Endothelial cell of umbilical vein (primary cell): ENCODE results near the gene SUSD6. TPM values are rescaled to one million over a fixed set of nuclear protein-coding genes. Genes with fewer than 3 reads are reported as not detected.

Source experiments
- BruUV-seq: library from RNA; stranded (reverse); fragments of 400-500 nt; replicated peaks from 2 replicates; lab custom pipeline; 2021; lab: Mats Ljungman, UMichigan
- CTCF ChIA-PET: fragments of 300-600, 350-600 bp; sonication (Branson Sonifier 250); formaldehyde crosslinking; loops from one replicate; lab custom pipeline; 2021; ENCODE audit warnings: antibody characterized with exemption, inconsistent platforms; lab: Charles Lee
- POLR2A ChIA-PET: fragments of 300-600, 350-600 bp; sonication (Branson Sonifier 250); formaldehyde crosslinking; loops from one replicate; lab custom pipeline; 2021; ENCODE audit warnings: antibody characterized with exemption, inconsistent platforms; lab: Charles Lee
- DNase-seq: peaks from one replicate; pipeline ENCODE4 v3.0.0-alpha.2; 2011; ENCODE audit warnings: low read depth, low spot score
- FAIRE-seq: peaks from 2 replicates; lab custom pipeline; 2011; peaks lifted over from hg19 to GRCh38; lab: Jason Lieb, UNC
- H2AFZ ChIP-seq: 2 replicates; pipeline ENCODE4 v1.6.0; 2012; ENCODE audit warnings: low read depth, low read length, control low read depth, inconsistent platforms
- H3K27ac ChIP-seq: 2 replicates; pipeline ENCODE4 v1.5.1; 2011; ENCODE audit warnings: low read depth, mild to moderate bottlenecking, control low read depth, low read length, moderate library complexity; ENCODE audit not compliant: insufficient read depth
- H3K27me3 ChIP-seq, 2 experiments: 2 replicates each; pipeline versions ENCODE4 v1.6.0 to v1.6.1; 2011; ENCODE audit warnings: low read length in 2 of 2, mixed read lengths in 1 of 2; ENCODE audit not compliant: control insufficient read depth in 2 of 2, insufficient read depth in 2 of 2
- H3K36me3 ChIP-seq, 2 experiments: 2 replicates in 1 of 2; 3 replicates in 1 of 2; pipeline ENCODE4 v1.5.1; 2011; ENCODE audit warnings: low read length in 2 of 2, mild to moderate bottlenecking in 1 of 2, moderate library complexity in 1 of 2; ENCODE audit not compliant: control insufficient read depth in 2 of 2, insufficient read depth in 2 of 2; ENCODE audit errors: extremely low read depth in 1 of 2
- H3K4me1 ChIP-seq: 3 replicates; pipeline ENCODE4 v1.5.1; 2011; ENCODE audit warnings: mild to moderate bottlenecking, low read length; ENCODE audit not compliant: control insufficient read depth, insufficient read depth; ENCODE audit errors: extremely low read depth
- H3K4me2 ChIP-seq: 2 replicates; pipeline ENCODE4 v1.6.1; 2011; ENCODE audit warnings: low read length, control low read depth, mixed read lengths; ENCODE audit not compliant: insufficient read depth
- H3K4me3 ChIP-seq, 3 experiments: fragments of 200-600 bp in 1 of 3; sonication (generic), shearing (Covaris generic) in 1 of 3; replicated peaks in 1 of 3; 2 replicates each; pipeline ENCODE4 v1.5.1; 2011 to 2016; ENCODE audit warnings: control low read depth in 3 of 3, low read length in 3 of 3, mild to moderate bottlenecking in 2 of 3, inconsistent platforms in 1 of 3, low read depth in 1 of 3, moderate library complexity in 1 of 3; ENCODE audit not compliant: insufficient read depth in 1 of 3
- H3K79me2 ChIP-seq: 2 replicates; pipeline ENCODE4 v1.6.0; 2012; ENCODE audit warnings: low read length, inconsistent platforms; ENCODE audit not compliant: control insufficient read depth, insufficient read depth
- H3K9ac ChIP-seq: replicated peaks from 2 replicates; pipeline ENCODE3; 2011; ENCODE audit warnings: low read length, control low read depth; ENCODE audit not compliant: insufficient read depth; ENCODE audit errors: extremely low read depth
- H3K9me1 ChIP-seq: replicated peaks from 3 replicates; pipeline ENCODE4 v1.6.0; 2011; ENCODE audit warnings: mild to moderate bottlenecking, low read length; ENCODE audit not compliant: control insufficient read depth, insufficient read depth; ENCODE audit errors: extremely low read depth
- H3K9me3 ChIP-seq: replicated peaks from 2 replicates; pipeline ENCODE4 v1.5.1; 2012; ENCODE audit warnings: low read length, inconsistent platforms; ENCODE audit not compliant: control insufficient read depth, insufficient read depth
- H4K20me1 ChIP-seq: replicated peaks from 2 replicates; pipeline ENCODE3; 2011; ENCODE audit warnings: mild to moderate bottlenecking, low read length; ENCODE audit not compliant: control insufficient read depth, insufficient read depth; ENCODE audit errors: extremely low read depth
- EZH2 ChIP-seq: IDR thresholded peaks from 2 replicates; pipeline ENCODE4 v1.6.1; 2012; ENCODE audit warnings: borderline replicate concordance, low read depth, mild to moderate bottlenecking, moderate library complexity, low read length, inconsistent platforms; ENCODE audit not compliant: severe bottlenecking
- FOS ChIP-seq: IDR thresholded peaks from 2 replicates; pipeline ENCODE4 v1.6.1; 2011; ENCODE audit warnings: mild to moderate bottlenecking, low read length, moderate library complexity, borderline replicate concordance; ENCODE audit not compliant: insufficient read depth
- GATA2 ChIP-seq: IDR thresholded peaks from 2 replicates; pipeline ENCODE4 v1.7.0; 2011; ENCODE audit warnings: low read depth, mild to moderate bottlenecking, moderate library complexity, mixed read lengths, low read length; ENCODE audit not compliant: insufficient read length, insufficient read depth
- JUN ChIP-seq: IDR thresholded peaks from 2 replicates; pipeline ENCODE4 v1.6.1; 2011; ENCODE audit warnings: borderline replicate concordance, low read depth; ENCODE audit not compliant: insufficient read length, insufficient read depth
- MYC ChIP-seq: IDR thresholded peaks from one replicate; pipeline ENCODE4 v1.6.1; 2011; ENCODE audit warnings: mild to moderate bottlenecking, low read depth, low read length
- POLR2A ChIP-seq: IDR thresholded peaks from 2 replicates; pipeline ENCODE4 v1.6.1; 2012; ENCODE audit warnings: low read depth, mild to moderate bottlenecking, control low read depth, low read length
- POLR2AphosphoS5 ChIP-seq: IDR thresholded peaks from 2 replicates; pipeline ENCODE4 v1.6.1; 2012; ENCODE audit warnings: low read depth, mild to moderate bottlenecking, control low read depth, low read length, moderate library complexity; ENCODE audit not compliant: insufficient read depth
- dilution Hi-C: fragments of 300-500 bp; cut with MboI; formaldehyde crosslinking; loops from one replicate; pipeline ENCODE4 v1.15.0; 2019; ENCODE audit warnings: low sequenced_read_pairs; ENCODE audit not compliant: extremely low pct_ligation_motif_present
- intact Hi-C: fragments of 100-400 bp; cut with micrococcal nuclease; formaldehyde crosslinking; loops from one replicate; pipeline ENCODE4 v1.10.0; 2022
- polyA plus RNA-seq, 4 experiments: library from polyadenylated mRNA; depleted of rRNA in 3 of 4; stranded (reverse) in 3 of 4; unstranded in 1 of 4; fragments of >200 nt; gene quantifications; 2 replicates each; pipeline versions ENCODE4 v1.2.1 to v1.2.3, GENCODE V29; 2011 to 2012; ENCODE audit warnings: missing spikeins in 1 of 4
- total RNA-seq: library from RNA; stranded (reverse); gene quantifications from 2 replicates; pipeline ENCODE4 v1.2.3, GENCODE V29; 2021
- TF ChIP-seq, protein P1 (sequence below): IDR thresholded peaks from 2 replicates; pipeline ENCODE4 v1.6.1; 2011; ENCODE audit not compliant: insufficient read depth, insufficient read length
- TF ChIP-seq, protein P2 (sequence below), 2 donors: IDR thresholded peaks; 1 replicate in 1 of 2; 2 replicates in 1 of 2; pipeline ENCODE4 v1.5.1; 2011; ENCODE audit warnings: low read length in 2 of 2, mild to moderate bottlenecking in 2 of 2, moderate library complexity in 2 of 2, control low read depth in 1 of 2, inconsistent platforms in 1 of 2, low read depth in 1 of 2; ENCODE audit not compliant: insufficient read depth in 1 of 2; ENCODE audit errors: extremely low read depth in 1 of 2

Gene SUSD6
- total and polyA plus RNA-seq, 2 donors (not counting 3 experiments of a cell fraction or from before 2014, with no cell fraction given) = 13.4 to 19.5 TPM

DNA sequence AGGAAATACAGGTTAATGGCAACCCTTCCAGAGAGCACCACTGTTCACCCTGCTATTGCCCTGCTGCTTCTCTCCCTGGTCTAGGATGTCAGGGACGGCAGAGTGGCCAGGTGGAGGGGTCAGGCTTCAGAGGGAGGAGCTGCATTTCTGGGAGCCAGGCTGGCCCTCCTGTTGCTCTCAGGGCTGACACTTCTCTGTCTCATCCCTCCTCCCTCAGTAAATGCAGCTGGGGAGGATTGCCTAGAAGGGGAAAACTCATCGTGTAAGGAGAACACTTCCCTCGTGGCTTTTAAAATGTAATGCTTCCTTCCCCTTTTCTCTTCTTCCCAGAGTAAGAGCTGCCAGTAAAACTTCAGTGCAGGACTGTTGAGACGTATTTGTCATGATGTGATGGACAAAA is 20.8 kb downstream of the SUSD6 start:
- Histone ChIP-seq H4K20me1 (peaks cover 7% of the 10 kb centered on the region), H3K79me2 (peaks cover 46% of the 10 kb centered on the region), H3K9ac (no peak overlapping the region), H3K9me1 (no peaks in the 10 kb centered on the region), H3K4me3 (no peak overlapping the region), H3K4me1 (peaks cover 24% of the 10 kb centered on the region), H3K4me2 (no peak overlapping the region), H3K9me3 (no peaks in the 10 kb centered on the region), H2AFZ (no peak overlapping the region), H3K36me3 (no peaks in the 10 kb centered on the region), H3K27me3 (no peaks in the 10 kb centered on the region), H3K27ac (no peak overlapping the region)
- no peak for DNase-seq
- dilution Hi-C loops (no loop called here), intact Hi-C loops (no loop called here)
- TF ChIP-seq, protein P1, sequence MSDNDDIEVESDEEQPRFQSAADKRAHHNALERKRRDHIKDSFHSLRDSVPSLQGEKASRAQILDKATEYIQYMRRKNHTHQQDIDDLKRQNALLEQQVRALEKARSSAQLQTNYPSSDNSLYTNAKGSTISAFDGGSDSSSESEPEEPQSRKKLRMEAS = no peak
- TF ChIP-seq POLR2AphosphoS5 = no peak
- TF ChIP-seq, protein P2, sequence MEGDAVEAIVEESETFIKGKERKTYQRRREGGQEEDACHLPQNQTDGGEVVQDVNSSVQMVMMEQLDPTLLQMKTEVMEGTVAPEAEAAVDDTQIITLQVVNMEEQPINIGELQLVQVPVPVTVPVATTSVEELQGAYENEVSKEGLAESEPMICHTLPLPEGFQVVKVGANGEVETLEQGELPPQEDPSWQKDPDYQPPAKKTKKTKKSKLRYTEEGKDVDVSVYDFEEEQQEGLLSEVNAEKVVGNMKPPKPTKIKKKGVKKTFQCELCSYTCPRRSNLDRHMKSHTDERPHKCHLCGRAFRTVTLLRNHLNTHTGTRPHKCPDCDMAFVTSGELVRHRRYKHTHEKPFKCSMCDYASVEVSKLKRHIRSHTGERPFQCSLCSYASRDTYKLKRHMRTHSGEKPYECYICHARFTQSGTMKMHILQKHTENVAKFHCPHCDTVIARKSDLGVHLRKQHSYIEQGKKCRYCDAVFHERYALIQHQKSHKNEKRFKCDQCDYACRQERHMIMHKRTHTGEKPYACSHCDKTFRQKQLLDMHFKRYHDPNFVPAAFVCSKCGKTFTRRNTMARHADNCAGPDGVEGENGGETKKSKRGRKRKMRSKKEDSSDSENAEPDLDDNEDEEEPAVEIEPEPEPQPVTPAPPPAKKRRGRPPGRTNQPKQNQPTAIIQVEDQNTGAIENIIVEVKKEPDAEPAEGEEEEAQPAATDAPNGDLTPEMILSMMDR (IDR thresholded peaks at IDR 0.05; ENCODE audit: extremely low read depth in 1 of 2, insufficient read depth in 1 of 2, low read depth in 1 of 2, low read length in 2 of 2) = no peak
- TF ChIP-seq GATA2 = no peak
- no peak for TF ChIP-seq MYC
- TF ChIP-seq FOS = no peak
- TF ChIP-seq JUN = no peak
- no peak for TF ChIP-seq POLR2A
- TF ChIP-seq EZH2 = no peak
- POLR2A ChIA-PET = no interaction called here
- CTCF ChIA-PET = interaction anchor here (0.9 to 1.1 kb wide), 2 partner anchors 28 to 94 kb away, joined by 3 read pairs; no protein-coding TSS in a partner anchor
- no TSS peak for BruUV-seq
- FAIRE-seq = no peak
